GM23248 (cell line): ENCODE results near the gene ZSWIM6. TPM values are rescaled to one million over a fixed set of nuclear protein-coding genes. Genes with fewer than 3 reads are reported as not detected.
A peak's percentile ranks its signal among the peaks of the same experiment; 100 is the strongest.

ENCODE experiments used
- DNase-seq: peaks from one replicate; pipeline ENCODE4 v3.0.0-alpha.2; 2015
- H2AFZ ChIP-seq: fragments of 200-600 bp; sonication (generic); 2 replicates; pipeline ENCODE4 v1.6.1; 2016; ENCODE audit warnings: antibody characterized with exemption
- H3F3A ChIP-seq: fragments of 200-600 bp; sonication (generic); 2 replicates; pipeline ENCODE4 v1.6.1; 2016; ENCODE audit warnings: mild to moderate bottlenecking, antibody characterized with exemption, mixed run types; ENCODE audit not compliant: insufficient read depth
- H3K27ac ChIP-seq: fragments of 200-600 bp; sonication (generic); 2 replicates; pipeline ENCODE4 v1.5.1; 2016; ENCODE audit warnings: mild to moderate bottlenecking
- H3K27me3 ChIP-seq: fragments of 200-600 bp; sonication (generic); replicated peaks from 2 replicates; pipeline ENCODE4 v1.6.1; 2016; ENCODE audit warnings: mild to moderate bottlenecking; ENCODE audit not compliant: insufficient read depth
- H3K36me3 ChIP-seq: fragments of 200-600 bp; sonication (generic); 2 replicates; pipeline ENCODE4 v1.6.1; 2016; ENCODE audit warnings: low read depth, mild to moderate bottlenecking
- H3K4me1 ChIP-seq: fragments of 200-600 bp; sonication (generic); 2 replicates; pipeline ENCODE4 v1.6.1; 2016; ENCODE audit warnings: mild to moderate bottlenecking; ENCODE audit not compliant: insufficient read depth
- H3K4me2 ChIP-seq: fragments of 200-600 bp; sonication (generic); one replicate; pipeline ENCODE4 v1.6.1; 2016; ENCODE audit warnings: mild to moderate bottlenecking; ENCODE audit not compliant: unreplicated experiment
- H3K4me3 ChIP-seq: fragments of 200-600 bp; sonication (generic); 2 replicates; pipeline ENCODE4 v1.5.1; 2016; ENCODE audit warnings: mild to moderate bottlenecking
- H3K79me2 ChIP-seq: fragments of 200-600 bp; sonication (generic); 2 replicates; pipeline ENCODE4 v1.6.1; 2016; ENCODE audit warnings: mild to moderate bottlenecking; ENCODE audit not compliant: insufficient read depth
- H3K9ac ChIP-seq: fragments of 200-600 bp; sonication (generic); 2 replicates; pipeline ENCODE4 v1.6.1; 2016; ENCODE audit warnings: mild to moderate bottlenecking
- H3K9me2 ChIP-seq: fragments of 200-600 bp; sonication (generic); 2 replicates; pipeline ENCODE4 v1.6.1; 2016; ENCODE audit warnings: mixed run types, mild to moderate bottlenecking, moderate library complexity; ENCODE audit not compliant: insufficient read depth
- H3K9me3 ChIP-seq: fragments of 200-600 bp; sonication (generic); one replicate; pipeline ENCODE4 v1.6.1; 2017; ENCODE audit warnings: low read depth
- H4K20me1 ChIP-seq: fragments of 200-600 bp; sonication (generic); 2 replicates; pipeline ENCODE4 v1.6.0; 2016; ENCODE audit not compliant: insufficient read depth
- EZH2 ChIP-seq: fragments of 200-600 bp; sonication (generic); IDR thresholded peaks from 2 replicates; pipeline ENCODE4 v1.6.1; 2018; ENCODE audit warnings: antibody characterized with exemption, mild to moderate bottlenecking; ENCODE audit not compliant: insufficient read depth, poor library complexity, severe bottlenecking
- EZH2phosphoT487 ChIP-seq: fragments of 200-600 bp; sonication (generic); IDR thresholded peaks from 2 replicates; pipeline ENCODE4 v1.6.1; 2018; ENCODE audit warnings: antibody characterized with exemption, moderate library complexity, mild to moderate bottlenecking, low read depth; ENCODE audit not compliant: insufficient read depth
- WGBS, 2 experiments: methylation state at CpG; one replicate each; pipeline ENCODE4 v1.1.6; 2015 to 2017; ENCODE audit warnings: low lambda C conversion rate in 2 of 2, low coverage in 1 of 2; ENCODE audit errors: missing lambda C conversion rate in 2 of 2; 5-methylcytosine and 5-hydroxymethylcytosine counted together
- in situ Hi-C: fragments of 300-500 bp; cut with MboI; formaldehyde crosslinking; loops from 2 replicates; pipeline ENCODE4 v1.15.0; 2020
- polyA plus RNA-seq: library from polyadenylated mRNA; unstranded; fragments of >200 nt; fragmentation: Nextera tagmentation; extraction: Ambion mirVana; gene quantifications from 2 replicates; pipeline ENCODE4 v1.2.1, GENCODE V29; 2016
- total RNA-seq: library from RNA; depleted of rRNA; stranded (reverse); fragments of >200 nt; shearing (Covaris generic); gene quantifications from 2 replicates; pipeline ENCODE4 v1.2.3, GENCODE V29; 2014

ZSWIM6 gene
- total and polyA plus RNA-seq, 2 experiments from 2014 or later: 1.5 to 4.8 TPM

DNA sequence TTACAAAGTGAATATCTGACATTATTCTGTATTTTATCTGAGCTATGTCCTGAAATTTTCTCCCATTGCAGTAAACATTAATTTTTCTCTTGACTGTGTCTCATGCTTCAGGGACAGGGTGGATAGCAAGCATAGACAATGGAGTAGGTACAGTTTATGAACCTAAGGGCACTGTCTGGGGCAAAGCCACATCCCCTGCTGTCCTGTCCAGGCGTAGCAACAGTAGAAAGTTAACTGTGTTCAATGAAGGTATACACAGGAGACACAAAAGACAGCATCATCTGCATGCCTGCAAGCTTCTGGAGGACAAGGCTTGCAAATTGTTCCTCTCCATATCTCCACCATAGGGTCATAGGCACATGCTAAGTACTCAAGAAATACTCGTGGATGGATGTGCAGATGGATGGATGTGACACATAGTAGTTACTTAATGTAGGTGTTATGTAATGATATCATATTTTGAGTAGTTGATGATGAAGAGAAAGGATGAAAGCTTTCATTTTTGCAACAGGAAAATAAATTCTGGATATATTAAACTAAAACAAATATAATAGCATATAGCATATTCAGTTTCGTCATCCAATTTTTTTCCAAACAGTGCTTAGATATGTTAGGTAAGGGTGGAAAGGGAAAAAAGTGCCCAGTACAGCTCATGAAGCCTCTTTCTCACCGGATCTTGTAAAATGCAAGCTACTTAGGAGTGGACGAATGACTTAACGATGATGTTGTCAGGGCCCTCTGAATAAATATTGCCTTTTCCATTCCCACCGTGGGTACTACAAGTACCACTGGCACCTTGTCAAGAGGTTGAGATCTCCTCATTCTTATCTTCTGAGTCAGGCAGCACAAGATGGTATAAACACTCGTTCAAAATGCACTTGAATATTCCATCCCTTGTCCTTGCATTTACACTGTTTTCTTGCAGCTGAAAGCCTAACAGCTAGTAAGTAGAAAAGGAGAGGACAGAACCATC, 19.9 kb upstream of the ZSWIM6 start:
- TF ChIP-seq EZH2phosphoT487 (no peak), EZH2 (no peak)

DNA sequence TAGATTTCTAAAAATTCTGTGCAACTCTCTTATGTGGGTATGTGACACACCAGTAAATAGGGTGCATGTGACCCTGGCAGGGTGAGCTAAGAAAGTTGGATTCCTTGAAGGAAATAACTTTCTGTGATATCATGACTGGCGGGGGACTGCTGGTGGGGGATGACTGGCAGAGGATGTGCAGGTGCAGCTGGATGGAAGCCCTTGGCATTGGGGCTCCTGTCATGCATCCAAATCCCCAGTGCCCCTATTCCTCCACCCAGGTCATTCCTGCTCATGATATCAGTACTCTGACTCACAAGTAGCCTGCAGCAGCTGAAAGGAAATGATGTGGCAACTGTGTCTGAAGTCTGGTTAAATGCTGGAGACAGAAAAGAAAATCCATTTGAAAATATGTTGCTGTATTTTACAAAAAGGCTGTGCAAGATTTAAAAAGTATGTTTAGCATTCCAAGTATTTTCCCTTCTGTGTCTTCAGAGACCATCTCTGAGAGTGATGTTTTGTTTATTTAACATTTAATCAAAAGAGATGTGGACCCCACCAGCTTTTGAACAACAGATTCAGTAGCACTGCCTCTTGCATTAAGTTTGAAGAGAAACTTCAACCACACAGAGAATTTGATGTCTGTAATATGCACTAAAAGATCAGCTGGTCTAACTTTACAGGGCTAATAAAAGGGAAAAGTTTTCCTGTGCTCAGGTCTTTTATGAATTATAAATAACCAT, 17.9 kb upstream of the ZSWIM6 start:
- 0 to 8% methylated on average over 1 of the region's 1 CpG for WGBS, 2 experiments
- H3K9me3 ChIP-seq: no peaks in the 10 kb centered on the region
- no peaks in the 10 kb centered on the region for H3K79me2 ChIP-seq
- H3K4me2 ChIP-seq: peak overlapping the region; percentile 68
- peak overlapping the region; percentile 30 for H2AFZ ChIP-seq
- peak; percentile 90 for DNase-seq
- H3K4me1 ChIP-seq: peaks cover 30% of the 10 kb centered on the region
- H3K4me3 ChIP-seq: peak overlapping the region; percentile 32
- H3K27ac ChIP-seq: peak overlapping the region; percentile 78
- H3K9me2 ChIP-seq: no peaks in the 10 kb centered on the region
- no peaks in the 10 kb centered on the region for H3K36me3 ChIP-seq
- in situ Hi-C loops: no loop called here
- peaks cover 23% of the 10 kb centered on the region for H3F3A ChIP-seq
- no peak for TF ChIP-seq EZH2
- no peak for TF ChIP-seq EZH2phosphoT487
- H4K20me1 ChIP-seq: no peaks in the 10 kb centered on the region
- H3K9ac ChIP-seq: peak overlapping the region; percentile 65
- H3K27me3 ChIP-seq: no peaks in the 10 kb centered on the region

More for the DNA sequence above, 19.9 kb upstream of the ZSWIM6 start:
- Histone ChIP-seq H3K36me3 (no peaks in the 10 kb centered on the region), H3K4me2 (no peak overlapping the region), H3K79me2 (no peaks in the 10 kb centered on the region), H3K27ac (no peak overlapping the region), H3K4me3 (no peak overlapping the region), H3F3A (peaks cover 35% of the 10 kb centered on the region), H3K9ac (no peak overlapping the region), H4K20me1 (no peaks in the 10 kb centered on the region), H3K27me3 (no peaks in the 10 kb centered on the region), H3K9me2 (no peaks in the 10 kb centered on the region), H3K9me3 (no peaks in the 10 kb centered on the region), H3K4me1 (peaks cover 46% of the 10 kb centered on the region), H2AFZ (no peak overlapping the region)
- WGBS, 2 experiments: 73 to 76% methylated on average over 8 of the region's 8 CpGs
- DNase-seq: peak; percentile 65
- in situ Hi-C loops: no loop called here

GRCh38 chr5:61318376-61318775, 13.7 kb upstream of the ZSWIM6 start:
- in situ Hi-C loops: no loop called here
- DNase-seq: no peak
- WGBS, 2 experiments: 62 to 69% methylated on average over 3 of the region's 3 CpGs

GRCh38 chr5:61319388-61320146, 12.5 kb upstream of the ZSWIM6 start:
- Histone ChIP-seq H3K27ac (no peak overlapping the region), H3K27me3 (no peaks in the 10 kb centered on the region), H3K4me1 (peaks cover 12% of the 10 kb centered on the region), H3K9me2 (no peaks in the 10 kb centered on the region), H3K9ac (no peak overlapping the region), H3K36me3 (no peaks in the 10 kb centered on the region), H3K79me2 (no peaks in the 10 kb centered on the region), H4K20me1 (no peaks in the 10 kb centered on the region), H3K4me2 (no peak overlapping the region), H3K4me3 (no peak overlapping the region), H3F3A (peaks cover 11% of the 10 kb centered on the region), H3K9me3 (no peaks in the 10 kb centered on the region), H2AFZ (peak overlapping the region; percentile 57)
- TF ChIP-seq EZH2 (no peak), EZH2phosphoT487 (no peak)
- DNase-seq: no peak
- in situ Hi-C loops: loop anchor here (10.0 kb wide), 1 partner anchor 155 kb away; the partner anchor contains the start of gene SMIM15
- 59 to 63% methylated on average over 9 of the region's 9 CpGs for WGBS, 2 experiments

More at GRCh38 chr5:61318376-61318775, 13.7 kb upstream of the ZSWIM6 start:
- no peak overlapping the region for H3K9ac ChIP-seq
- H3F3A ChIP-seq: peaks cover 23% of the 10 kb centered on the region
- no peaks in the 10 kb centered on the region for H3K79me2 ChIP-seq
- H3K4me3 ChIP-seq: no peak overlapping the region
- H3K4me2 ChIP-seq: no peak overlapping the region
- H3K9me2 ChIP-seq: no peaks in the 10 kb centered on the region
- no peaks in the 10 kb centered on the region for H3K36me3 ChIP-seq
- no peaks in the 10 kb centered on the region for H3K27me3 ChIP-seq
- no peak overlapping the region for H2AFZ ChIP-seq
- no peaks in the 10 kb centered on the region for H3K9me3 ChIP-seq
- no peak for TF ChIP-seq EZH2
- no peak for TF ChIP-seq EZH2phosphoT487
- H3K27ac ChIP-seq: no peak overlapping the region
- peaks cover 23% of the 10 kb centered on the region for H3K4me1 ChIP-seq
- H4K20me1 ChIP-seq: no peaks in the 10 kb centered on the region
